Stimulated activated CD4-positive, alpha-beta T cell treated with anti-CD3 and anti-CD28 coated beads, Interleukin-12 subunit alpha, Interleukin-12 subunit beta, amount 100 ng/mL, for 24 hours (primary cell): Measurements from ENCODE around the gene TUBG1.
"Not testable (repeated sequence)": the region's sequence is repeated elsewhere in the genome, so short reads cannot be mapped to it uniquely, and the experiment has no call there.

Experiments
- DNase-seq, 2 experiments: peaks; one replicate each; pipeline ENCODE4 v3.0.0-alpha.2; 2020; ENCODE audit warnings: low read depth in 2 of 2

The TUBG1 gene

DNA sequence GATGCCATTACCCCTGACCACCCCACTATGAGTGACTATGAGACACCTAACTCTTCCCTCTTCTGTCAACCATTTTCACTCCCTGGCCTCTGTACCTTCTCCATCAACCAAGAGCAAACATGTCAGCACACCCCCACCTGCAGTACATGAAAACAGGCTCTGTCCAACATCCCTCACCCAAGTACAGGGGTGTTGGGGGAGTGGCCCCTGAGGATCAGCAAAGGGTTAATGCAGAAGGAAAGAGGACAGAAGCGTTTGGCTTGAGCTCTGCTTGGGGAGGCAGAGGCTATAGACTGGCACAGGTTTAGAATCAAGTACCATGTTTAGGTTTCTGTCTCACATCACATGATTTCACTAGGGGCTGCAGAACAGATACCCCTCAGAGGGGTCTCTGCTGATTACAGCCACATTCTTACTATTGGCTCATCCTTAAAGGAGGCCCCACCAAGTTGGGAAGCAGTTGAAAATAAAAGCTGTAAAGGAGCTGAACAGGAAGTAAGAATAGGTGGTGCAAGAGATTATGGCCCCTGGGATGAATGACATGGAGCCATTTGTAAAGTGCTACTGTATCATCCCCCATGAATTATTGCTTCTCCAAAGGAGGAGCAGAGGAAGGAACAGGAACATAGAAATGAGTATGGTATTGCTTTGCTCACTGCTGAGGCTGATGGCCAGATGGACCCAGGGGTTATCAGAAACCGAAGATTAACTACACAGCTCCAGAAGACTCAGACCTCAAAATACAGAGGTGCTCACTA is 29.5 kb upstream of the TUBG1 start:
- DNase-seq = no peak

GRCh38 chr17:42581744-42582270 is 27.7 kb upstream of the TUBG1 start:
- no peak for DNase-seq

DNA sequence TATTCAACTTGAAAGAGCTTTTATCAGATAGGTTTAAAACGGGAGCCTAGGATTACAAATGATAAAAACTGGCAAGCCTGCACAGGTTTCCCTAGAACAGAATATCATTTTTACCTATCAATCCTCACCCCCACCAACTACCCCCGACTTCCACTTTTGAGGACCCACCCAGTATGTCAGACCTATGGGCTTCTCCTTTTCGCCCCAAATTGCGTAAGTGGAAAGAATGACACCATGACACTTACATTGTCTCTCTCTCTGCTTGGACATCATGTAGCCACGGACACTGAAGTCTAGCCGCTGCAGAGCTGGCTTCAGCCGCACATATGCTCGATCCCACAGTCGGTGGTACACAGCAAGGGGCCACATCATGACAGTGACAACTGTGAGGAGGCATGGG is 24.6 kb upstream of the TUBG1 start:
- no peak for DNase-seq

DNA sequence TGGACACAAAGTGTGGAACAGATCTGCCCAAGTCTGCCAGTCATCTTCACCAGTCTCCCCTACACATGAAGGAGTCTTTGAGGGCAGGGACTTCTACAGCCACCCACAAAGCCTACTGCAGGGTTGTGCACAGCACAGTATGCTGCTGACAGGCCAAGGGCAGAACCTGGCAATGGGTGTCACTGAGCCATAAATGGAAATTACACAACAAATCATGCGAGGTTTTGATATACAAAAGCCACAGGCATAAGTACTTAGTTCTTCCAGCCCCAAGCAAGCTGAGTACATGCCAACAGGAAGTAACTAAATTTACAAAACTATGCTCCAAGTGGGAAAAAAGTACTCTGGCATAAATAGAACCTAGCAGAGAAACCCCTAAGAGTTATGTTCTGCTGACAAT is 24.1 kb upstream of the TUBG1 start:
- no peak for DNase-seq

GRCh38 chr17:42586514-42587230 is 22.8 kb upstream of the TUBG1 start:
- no peak for DNase-seq

GRCh38 chr17:42590886-42591285 is 18.6 kb upstream of the TUBG1 start:
- no peak for DNase-seq

DNA sequence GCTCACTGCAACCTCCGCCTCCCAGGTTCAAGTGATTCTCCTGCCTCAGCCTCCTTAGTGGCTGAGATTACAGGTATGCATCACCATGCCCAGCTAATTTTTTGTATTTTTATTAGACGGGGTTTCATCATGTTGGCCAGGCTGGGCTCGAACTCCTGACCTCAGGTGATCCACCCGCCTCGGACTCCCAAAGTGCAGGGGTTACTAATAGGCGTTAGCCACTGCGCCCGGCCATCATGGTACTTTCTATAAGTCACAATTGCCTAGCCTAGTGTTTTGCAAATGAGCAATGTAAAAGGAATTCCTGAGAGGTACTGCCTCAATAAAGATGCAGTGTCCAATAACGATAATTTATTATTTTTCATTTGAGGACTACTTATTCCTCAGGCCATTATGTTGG is 18.1 kb upstream of the TUBG1 start:
- no peak for DNase-seq

GRCh38 chr17:42596386-42596785 is 13.1 kb upstream of the TUBG1 start:
- DNase-seq = no peak

GRCh38 chr17:42598905-42599304 is 10.6 kb upstream of the TUBG1 start:
- DNase-seq = no peak

DNA sequence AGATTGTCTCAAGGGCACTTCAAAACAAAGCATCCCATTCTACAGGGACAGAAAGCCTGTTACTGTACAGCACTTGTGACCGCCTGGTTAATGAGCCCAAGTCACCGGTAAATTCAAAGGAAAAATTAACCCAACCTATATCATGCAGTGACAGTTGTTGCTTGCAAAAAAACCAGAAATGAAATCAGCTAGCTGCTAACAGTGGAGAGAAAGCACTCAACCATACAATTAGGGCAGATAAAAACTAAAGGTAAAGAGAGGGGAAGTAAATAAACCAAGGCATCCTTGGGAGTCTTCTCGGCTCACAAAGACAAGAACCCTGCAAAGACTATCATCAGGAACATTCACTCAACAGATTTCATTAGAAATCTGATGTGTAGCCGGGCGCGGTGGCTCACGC is 6.2 kb upstream of the TUBG1 start:
- no peak for DNase-seq

GRCh38 chr17:42607769-42608168 is 1.7 kb upstream of the TUBG1 start:
- DNase-seq = no peak

- peak in 1 of 2 experiments; percentile 4 for DNase-seq
These were observed 940 bp upstream of the TUBG1 start for GRCh38 chr17:42608305-42609181.

DNA sequence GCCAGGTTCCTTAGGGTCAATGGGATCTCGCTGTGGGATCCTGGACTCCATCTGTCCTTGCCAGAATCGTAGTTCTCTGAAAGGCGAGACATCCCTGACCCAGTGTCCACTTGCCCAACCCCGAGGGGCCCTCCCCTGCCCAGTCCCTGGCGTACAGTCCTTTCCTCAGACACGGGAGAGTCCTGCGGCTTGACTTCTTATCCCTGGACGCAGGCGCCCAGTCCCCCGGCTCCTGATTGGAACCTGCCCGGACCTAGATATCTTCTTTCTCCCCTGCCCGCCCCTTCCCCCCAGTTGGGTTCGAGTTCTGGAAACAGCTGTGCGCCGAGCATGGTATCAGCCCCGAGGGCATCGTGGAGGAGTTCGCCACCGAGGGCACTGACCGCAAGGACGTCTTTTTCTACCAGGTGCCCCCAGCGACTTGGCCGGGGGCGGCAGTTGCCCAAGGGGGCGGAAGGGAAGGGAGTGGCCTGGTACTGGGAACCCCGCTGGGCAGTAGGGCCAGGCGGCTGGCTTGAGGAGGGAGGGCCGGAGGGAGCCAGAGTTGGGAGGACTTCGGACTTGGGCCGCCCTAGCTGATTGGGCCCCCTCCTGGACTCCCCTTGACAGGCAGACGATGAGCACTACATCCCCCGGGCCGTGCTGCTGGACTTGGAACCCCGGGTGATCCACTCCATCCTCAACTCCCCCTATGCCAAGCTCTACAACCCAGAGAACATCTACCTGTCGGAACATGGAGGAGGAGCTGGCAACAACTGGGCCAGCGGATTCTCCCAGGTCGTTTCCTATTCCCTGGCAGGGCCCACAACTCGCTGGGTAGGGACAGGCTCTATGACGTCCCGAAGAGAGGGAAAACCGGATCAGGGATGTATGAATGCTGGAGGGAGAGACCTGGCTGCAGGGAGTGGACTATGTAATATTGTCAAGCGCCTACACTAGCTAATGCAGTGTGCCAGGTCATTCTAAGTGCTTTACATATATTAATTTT is 625 bp downstream of the TUBG1 start:
- peak in 1 of 2 experiments; percentile 4 for DNase-seq

DNA sequence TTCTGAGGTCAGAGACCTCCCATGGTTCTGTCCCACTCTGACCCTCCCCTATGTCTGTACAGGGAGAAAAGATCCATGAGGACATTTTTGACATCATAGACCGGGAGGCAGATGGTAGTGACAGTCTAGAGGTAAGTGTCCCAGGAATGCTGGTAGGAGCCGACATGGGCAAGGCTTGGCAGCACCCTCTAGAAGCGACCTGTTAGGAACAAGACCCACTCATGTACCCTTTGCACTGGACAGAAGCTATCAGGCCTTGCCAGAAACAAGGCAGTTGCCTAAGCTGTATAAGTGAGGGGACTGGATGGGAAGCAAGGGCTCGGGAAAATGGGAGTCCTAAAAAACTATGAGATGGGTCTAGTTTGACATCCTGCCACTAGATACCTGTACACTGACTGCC is 2.5 kb downstream of the TUBG1 start:
- DNase-seq = no peak

DNA sequence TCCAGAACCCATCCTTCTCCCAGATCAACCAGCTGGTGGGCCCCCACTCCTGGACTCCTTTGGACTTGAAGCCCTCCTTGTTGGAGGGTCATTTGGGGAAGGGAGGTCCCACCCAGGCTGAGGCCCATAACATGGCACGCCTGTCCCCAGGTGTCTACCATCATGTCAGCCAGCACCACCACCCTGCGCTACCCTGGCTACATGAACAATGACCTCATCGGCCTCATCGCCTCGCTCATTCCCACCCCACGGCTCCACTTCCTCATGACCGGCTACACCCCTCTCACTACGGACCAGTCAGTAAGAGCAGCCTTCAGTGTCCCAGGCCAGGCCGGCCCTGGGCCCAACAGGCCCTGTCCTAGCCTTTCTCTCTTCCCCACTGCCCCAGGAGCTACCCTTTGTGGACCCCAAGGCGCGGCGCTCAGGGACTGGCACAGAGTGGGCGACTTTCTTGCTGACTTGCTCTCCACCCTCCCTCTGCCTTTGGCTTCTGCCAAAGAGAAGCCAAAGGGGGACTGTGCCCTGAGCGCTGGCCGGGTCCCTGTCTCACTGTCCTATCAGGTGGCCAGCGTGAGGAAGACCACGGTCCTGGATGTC is 4.3 kb downstream of the TUBG1 start:
- DNase-seq = no peak

DNA sequence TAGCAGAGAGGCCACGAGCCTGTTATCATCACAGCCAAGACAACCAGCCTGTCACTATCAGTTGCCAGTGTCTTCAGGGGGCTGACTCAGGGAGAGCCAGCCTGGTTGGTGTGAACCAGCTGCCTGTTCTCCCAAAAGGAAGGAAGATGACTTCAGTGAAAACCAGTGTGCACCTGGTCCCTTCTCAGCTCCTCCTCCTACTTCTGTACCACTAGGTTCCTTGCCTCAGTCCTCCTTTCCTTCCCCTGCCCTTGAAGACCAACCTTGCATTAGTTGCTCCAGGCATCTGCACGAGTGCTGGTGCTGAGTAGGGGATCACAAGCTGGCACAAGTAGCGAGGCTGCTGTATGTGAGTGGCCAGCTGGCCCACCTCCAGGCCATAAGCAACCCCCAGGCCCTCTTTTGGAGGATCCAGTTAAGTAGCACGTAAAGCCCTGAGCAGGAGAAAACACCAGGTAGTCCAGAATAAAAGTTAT is 8.5 kb downstream of the TUBG1 start:
- DNase-seq = no peak

DNA sequence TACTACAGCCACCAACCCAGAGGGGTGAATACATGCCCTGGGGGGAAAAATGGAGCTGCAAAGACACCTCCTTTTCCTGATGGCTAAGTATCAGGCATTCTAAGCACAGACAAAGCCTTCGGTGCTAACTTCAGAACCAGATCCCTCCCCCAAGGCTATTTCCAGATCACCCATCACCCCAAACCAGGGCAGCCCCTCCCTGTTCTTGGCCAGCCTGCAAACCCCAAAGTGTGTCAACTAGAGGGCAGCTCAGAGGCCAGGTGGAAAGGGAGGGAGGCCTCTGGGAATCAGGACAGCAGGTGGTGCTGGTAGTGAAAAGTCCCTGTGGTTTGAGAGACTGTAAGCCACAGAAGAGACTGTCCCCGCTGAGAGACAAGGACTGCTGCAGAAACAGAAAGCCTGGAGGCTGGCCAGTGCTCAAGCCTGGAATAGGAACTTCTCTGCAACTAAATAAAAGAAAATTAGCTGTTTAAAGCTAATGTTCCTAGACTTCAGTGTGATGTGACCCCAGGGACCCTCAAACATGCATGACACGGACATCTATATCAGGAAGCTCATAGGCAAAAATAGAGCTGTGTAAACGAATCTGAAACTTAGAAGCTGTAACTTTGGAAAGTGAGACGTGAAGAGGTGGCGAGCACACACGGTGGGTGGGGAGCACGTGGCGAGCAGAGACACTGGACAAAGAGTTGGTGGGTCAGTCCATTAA is 9.1 kb downstream of the TUBG1 start:
- no peak for DNase-seq

DNA sequence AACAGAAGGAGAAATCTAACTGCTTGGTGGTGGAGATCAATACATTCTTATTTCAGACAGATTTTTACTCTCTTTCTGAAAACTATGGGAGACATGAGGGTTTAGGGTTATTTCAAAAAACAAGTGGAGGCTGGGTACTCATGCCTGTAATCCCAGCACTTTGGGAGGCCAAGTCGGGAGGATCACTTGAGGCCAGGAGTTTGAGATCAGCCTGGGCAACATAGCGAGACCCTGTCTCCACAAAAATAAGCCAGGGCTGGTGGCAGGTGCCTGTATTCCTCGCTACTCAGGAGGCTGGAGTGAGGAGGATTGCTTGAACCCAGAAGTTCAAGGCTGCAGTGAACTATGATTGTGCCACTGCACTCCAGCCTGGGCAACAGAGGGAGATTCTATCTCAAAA is 12.5 kb downstream of the TUBG1 start:
- not testable (repeated sequence) for DNase-seq

- DNase-seq = no peak
These were observed 13.8 kb downstream of the TUBG1 start for GRCh38 chr17:42623271-42623670.
